GM23338 (cell line): ENCODE data around the gene EPHA6. TPM values are rescaled to one million over a fixed set of nuclear protein-coding genes. Genes with fewer than 3 reads are reported as not detected.
A peak's percentile ranks its signal among the peaks of the same experiment; 100 is the strongest.

Source experiments
- ATAC-seq: fragments of 200-7000 bp; cut with Tn5 transposase; 3 replicates; pipeline ENCODE4 v1.9.1; 2020
- DNase-seq: peaks from one replicate; pipeline ENCODE4 v3.0.0-alpha.2; 2015; ENCODE audit warnings: low spot score
- H2AFZ ChIP-seq: fragments of 200-600 bp; sonication (generic); 2 replicates; pipeline ENCODE4 v1.8.0; 2016; ENCODE audit warnings: antibody characterized with exemption, mild to moderate bottlenecking, moderate library complexity
- H3F3A ChIP-seq: fragments of 200-600 bp; sonication (generic); replicated peaks from 2 replicates; pipeline ENCODE4 v1.8.0; 2017; ENCODE audit warnings: antibody characterized with exemption, mixed run types, low read depth
- H3K27ac ChIP-seq: fragments of 200-600 bp; sonication (generic); 2 replicates; pipeline ENCODE4 v1.6.1; 2016; ENCODE audit warnings: low read depth
- H3K27me3 ChIP-seq: fragments of 200-600 bp; sonication (generic); 2 replicates; pipeline ENCODE4 v1.8.0; 2016; ENCODE audit warnings: mild to moderate bottlenecking, mixed run types, moderate library complexity; ENCODE audit not compliant: insufficient read depth
- H3K36me3 ChIP-seq: fragments of 200-600 bp; sonication (generic); 2 replicates; pipeline ENCODE4 v1.8.0; 2016; ENCODE audit warnings: mild to moderate bottlenecking; ENCODE audit not compliant: insufficient read depth
- H3K4me1 ChIP-seq: fragments of 200-600 bp; sonication (generic); 2 replicates; pipeline ENCODE4 v1.8.0; 2016; ENCODE audit warnings: mild to moderate bottlenecking, moderate library complexity; ENCODE audit not compliant: insufficient read depth
- H3K4me2 ChIP-seq: fragments of 200-600 bp; sonication (generic); 2 replicates; pipeline ENCODE4 v1.7.1; 2017; ENCODE audit warnings: mixed run types
- H3K4me3 ChIP-seq: fragments of 200-600 bp; sonication (generic); 2 replicates; pipeline ENCODE4 v1.6.1; 2016; ENCODE audit warnings: mixed run types
- H3K79me2 ChIP-seq: fragments of 200-600 bp; sonication (generic); replicated peaks from 2 replicates; pipeline ENCODE4 v1.8.0; 2017; ENCODE audit warnings: mild to moderate bottlenecking; ENCODE audit not compliant: insufficient read depth
- H3K9me2 ChIP-seq: fragments of 200-600 bp; sonication (generic); 2 replicates; pipeline ENCODE4 v1.8.0; 2017; ENCODE audit not compliant: insufficient read depth
- H4K20me1 ChIP-seq: fragments of 200-600 bp; sonication (generic); replicated peaks from 2 replicates; pipeline ENCODE4 v1.8.0; 2017; ENCODE audit warnings: mild to moderate bottlenecking; ENCODE audit not compliant: insufficient read depth
- H3K27ac Mint-ChIP-seq: 2 replicates; pipeline ENCODE4 v1.8.0; 2020; ENCODE audit warnings: inconsistent platforms, mild to moderate bottlenecking, moderate library complexity, mixed read lengths
- H3K27me3 Mint-ChIP-seq: 3 replicates; pipeline ENCODE4 v1.8.0; 2022; ENCODE audit warnings: low read depth, mild to moderate bottlenecking, moderate library complexity, mixed read lengths, inconsistent platforms; ENCODE audit not compliant: insufficient read depth, poor library complexity
- H3K36me3 Mint-ChIP-seq: 3 replicates; pipeline ENCODE4 v1.8.0; 2021; ENCODE audit warnings: low read depth, mild to moderate bottlenecking, inconsistent platforms, moderate library complexity, mixed read lengths
- H3K4me1 Mint-ChIP-seq: 3 replicates; pipeline ENCODE4 v1.8.0; 2020; ENCODE audit warnings: mild to moderate bottlenecking, inconsistent platforms, mixed read lengths
- H3K4me3 Mint-ChIP-seq: 3 replicates; pipeline ENCODE4 v1.8.0; 2021; ENCODE audit warnings: moderate library complexity, mild to moderate bottlenecking, inconsistent platforms, mixed read lengths
- H3K9me3 Mint-ChIP-seq: 3 replicates; pipeline ENCODE4 v1.8.0; 2020; ENCODE audit warnings: moderate library complexity, mild to moderate bottlenecking, inconsistent platforms, mixed read lengths
- CTCF ChIP-seq, 2 experiments: fragments of 200-600 bp in 1 of 2; sonication (generic) in 1 of 2; conservative IDR thresholded peaks; 2 replicates each; pipeline versions ENCODE4 v1.5.1 to v1.6.1; 2016 to 2017; ENCODE audit warnings: antibody characterized with exemption in 2 of 2, low read depth in 2 of 2, mild to moderate bottlenecking in 2 of 2, moderate library complexity in 1 of 2
- ETS1 ChIP-seq: IDR thresholded peaks from 2 replicates; pipeline ENCODE4 v1.6.1; 2016; ENCODE audit warnings: antibody characterized with exemption
- EZH2 ChIP-seq: fragments of 200-600 bp; sonication (generic); IDR thresholded peaks from one replicate; pipeline ENCODE4 v1.8.0; 2017; ENCODE audit warnings: antibody characterized with exemption, mild to moderate bottlenecking, low read depth; ENCODE audit not compliant: unreplicated experiment
- NANOG ChIP-seq: IDR thresholded peaks from 2 replicates; pipeline ENCODE4 v1.6.1; 2016; ENCODE audit warnings: antibody characterized with exemption, borderline replicate concordance
- POLR2AphosphoS5 ChIP-seq: IDR thresholded peaks from 2 replicates; pipeline ENCODE4 v1.6.1; 2016; ENCODE audit warnings: antibody characterized with exemption, low read depth
- STAT1 ChIP-seq: IDR thresholded peaks from one replicate; pipeline ENCODE4 v1.6.1; 2016; ENCODE audit warnings: antibody characterized with exemption; ENCODE audit not compliant: unreplicated experiment
- ZNF114 ChIP-seq: fragments of 250-450 bp; sonication (Bioruptor Pico); IDR thresholded peaks from 2 replicates; pipeline ENCODE4 v1.5.0; 2020; ENCODE audit warnings: mild to moderate bottlenecking, moderate library complexity
- ZNF331 ChIP-seq: fragments of 250-450 bp; sonication (Bioruptor Pico); IDR thresholded peaks from 2 replicates; pipeline ENCODE4 v1.5.0; 2020; ENCODE audit warnings: low read depth, mild to moderate bottlenecking, moderate library complexity
- ZNF462 ChIP-seq: fragments of 250-450 bp; sonication (Bioruptor Pico); IDR thresholded peaks from 2 replicates; pipeline ENCODE4 v1.5.0; 2020; ENCODE audit warnings: mild to moderate bottlenecking, moderate library complexity
- polyA plus RNA-seq: library from polyadenylated mRNA; unstranded; fragments of >200 nt; fragmentation: Nextera tagmentation; extraction: Ambion mirVana; gene quantifications from 2 replicates; pipeline ENCODE4 v1.2.1, GENCODE V29; 2016
- total RNA-seq: library from RNA; depleted of rRNA; stranded (reverse); fragments of >200 nt; shearing (Covaris generic); gene quantifications from 2 replicates; pipeline ENCODE4 v1.2.3, GENCODE V29; 2014

EPHA6 gene
- total and polyA plus RNA-seq, 2 experiments from 2014 or later: 0.37 to 2.6 TPM

GRCh38 chr3:96877510-96877909 is 63.1 kb downstream of the EPHA6 start (continued):
- TF ChIP-seq ZNF462 (no peak), NANOG (no peak), POLR2AphosphoS5 (no peak)

- H3K27ac Mint-ChIP-seq: peak overlapping the region; percentile 48; the same call in 1 of the 2 replicates
- ATAC-seq: no peak
These were observed 85.6 kb downstream of the EPHA6 start for GRCh38 chr3:96900031-96900430.

GRCh38 chr3:96900566-96900965 is 86.2 kb downstream of the EPHA6 start:
- no peak overlapping the region for H3K4me2 ChIP-seq
- ATAC-seq (no peak), DNase-seq (no peak)
- H3K9me2 ChIP-seq: no peaks in the 10 kb centered on the region
- Mint-ChIP-seq H3K9me3 (no peaks in the 10 kb centered on the region), H3K4me3 (no peak overlapping the region), H3K36me3 (no peaks in the 10 kb centered on the region), H3K4me1 (no peaks in the 10 kb centered on the region; the same call in 2 of the 3 replicates), H3K27me3 (no peaks in the 10 kb centered on the region), H3K27ac (no peak overlapping the region)
- no peaks in the 10 kb centered on the region for H3K79me2 ChIP-seq
- no peaks in the 10 kb centered on the region for H3F3A ChIP-seq
- H4K20me1 ChIP-seq: no peaks in the 10 kb centered on the region
- H3K4me1 ChIP-seq: no peaks in the 10 kb centered on the region
- no peak overlapping the region for H3K4me3 ChIP-seq
- H3K27me3 ChIP-seq: no peaks in the 10 kb centered on the region
- H3K27ac ChIP-seq: no peak overlapping the region
- no peak overlapping the region for H2AFZ ChIP-seq
- H3K36me3 ChIP-seq: no peaks in the 10 kb centered on the region
- TF ChIP-seq STAT1: no peak
- TF ChIP-seq ZNF114 (CRISPR knock-in tag): no peak
- TF ChIP-seq NANOG: no peak
- no peak for TF ChIP-seq CTCF (conservative IDR thresholded peaks at IDR 0.05; ENCODE audit: low read depth in 2 of 2)
- TF ChIP-seq EZH2: no peak
- no peak for TF ChIP-seq ETS1
- no peak for TF ChIP-seq POLR2AphosphoS5

More at GRCh38 chr3:96900031-96900430, 85.6 kb downstream of the EPHA6 start:
- TF ChIP-seq ZNF331 (CRISPR knock-in tag) (no peak), POLR2AphosphoS5 (no peak)
- Histone ChIP-seq H2AFZ (no peak overlapping the region), H3K27ac (no peak overlapping the region), H4K20me1 (no peaks in the 10 kb centered on the region), H3K79me2 (no peaks in the 10 kb centered on the region), H3F3A (no peaks in the 10 kb centered on the region), H3K4me2 (no peak overlapping the region), H3K4me1 (no peaks in the 10 kb centered on the region), H3K4me3 (no peak overlapping the region), H3K27me3 (no peaks in the 10 kb centered on the region), H3K36me3 (no peaks in the 10 kb centered on the region), H3K9me2 (no peaks in the 10 kb centered on the region)
- Mint-ChIP-seq H3K4me1 (no peaks in the 10 kb centered on the region; the same call in 2 of the 3 replicates), H3K9me3 (no peaks in the 10 kb centered on the region), H3K36me3 (no peaks in the 10 kb centered on the region), H3K27me3 (no peaks in the 10 kb centered on the region), H3K4me3 (no peak overlapping the region)
- DNase-seq: no peak
